Naive B cell (primary cell): ENCODE data around the gene ATP6AP2. TPM values are rescaled to one million over a fixed set of nuclear protein-coding genes. Genes with fewer than 3 reads are reported as not detected.

Experiments used
- ATAC-seq, 2 donors: fragments of 150-1000 bp; cut with Tn5 transposase; 2 replicates each; pipeline ENCODE4 v1.10.0; 2021; ENCODE audit warnings: low read depth in 2 of 2, mild to moderate bottlenecking in 2 of 2, moderate library complexity in 2 of 2
- DNase-seq: peaks from one replicate; pipeline ENCODE4 v3.0.0; 2022
- H3K27ac Mint-ChIP-seq, 6 donors: one replicate each; pipeline ENCODE4 v1.8.0; 2020 to 2022; ENCODE audit warnings: mild to moderate bottlenecking in 6 of 6, mixed read lengths in 6 of 6, moderate library complexity in 5 of 6, inconsistent platforms in 2 of 6
- H3K27me3 Mint-ChIP-seq, 3 donors: one replicate each; pipeline ENCODE4 v1.8.0; 2021 to 2022; ENCODE audit warnings: mixed read lengths in 3 of 3, mild to moderate bottlenecking in 1 of 3
- H3K36me3 Mint-ChIP-seq, 2 donors: one replicate each; pipeline ENCODE4 v1.8.0; 2020 to 2022; ENCODE audit warnings: mixed read lengths in 2 of 2, inconsistent platforms in 1 of 2, mild to moderate bottlenecking in 1 of 2
- H3K4me1 Mint-ChIP-seq, 3 donors: one replicate each; pipeline ENCODE4 v1.8.0; 2020 to 2022; ENCODE audit warnings: mixed read lengths in 3 of 3, inconsistent platforms in 1 of 3, mild to moderate bottlenecking in 1 of 3, moderate library complexity in 1 of 3
- H3K4me3 Mint-ChIP-seq, 8 donors: one replicate each; pipeline ENCODE4 v1.8.0; 2020 to 2022; ENCODE audit warnings: mild to moderate bottlenecking in 8 of 8, mixed read lengths in 8 of 8, moderate library complexity in 8 of 8, inconsistent platforms in 2 of 8
- H3K9me3 Mint-ChIP-seq, 7 donors: one replicate each; pipeline ENCODE4 v1.8.0; 2020 to 2022; ENCODE audit warnings: mixed read lengths in 7 of 7, mild to moderate bottlenecking in 5 of 7, inconsistent platforms in 2 of 7, moderate library complexity in 1 of 7
- polyA plus RNA-seq, 6 donors: library from polyadenylated mRNA; unstranded; fragments of 300-500 nt; fragmentation: Illumina TruSeq; gene quantifications; one replicate each; pipeline ENCODE4 v1.2.3, GENCODE V29; 2021; ENCODE audit warnings: low read depth in 6 of 6

ATP6AP2 gene
- polyA plus RNA-seq = 100 to 1,000 TPM; 135 to 199 (median 153) TPM

GRCh38 chrX:40580537-40581335 is at the start of gene ATP6AP2:
TSS of gene ATP6AP2 (plus strand) at chrX:40580970. CDS start at chrX:40581066, 96 bp downstream.
- Mint-ChIP-seq H3K36me3 (no peaks in the 10 kb centered on the region), H3K27me3 (peaks cover 0 to 15% (median 0%) of the 10 kb centered on the region in 3 donors), H3K4me3 (peak within 1 kb of the TSS; percentile 83 to 98 (median 92)), H3K4me1 (peaks cover 13 to 23% (median 15%) of the 10 kb centered on the region in 3 donors), H3K27ac (peak within 1 kb of the TSS; percentile 95 to 99 (median 98)), H3K9me3 (peaks cover 0 to 2% (median 0%) of the 10 kb centered on the region in 7 donors)
- ATAC-seq (peak; percentile 87 to 88), DNase-seq (peak; percentile 88)

GRCh38 chrX:40531056-40531826 is 49.5 kb upstream of the ATP6AP2 start:
- Mint-ChIP-seq H3K4me3 (no peak overlapping the region), H3K27me3 (peaks cover 3 to 40% (median 14%) of the 10 kb centered on the region in 3 donors), H3K4me1 (no peaks in the 10 kb centered on the region), H3K36me3 (no peaks in the 10 kb centered on the region), H3K9me3 (no peaks in the 10 kb centered on the region), H3K27ac (no peak overlapping the region)
- ATAC-seq (no peak), DNase-seq (no peak)

GRCh38 chrX:40537310-40537709 is 43.5 kb upstream of the ATP6AP2 start:
- no peak for DNase-seq
- Mint-ChIP-seq H3K4me3 (no peak overlapping the region), H3K9me3 (no peaks in the 10 kb centered on the region), H3K4me1 (peaks cover 16 to 21% (median 17%) of the 10 kb centered on the region in 3 donors), H3K36me3 (no peaks in the 10 kb centered on the region), H3K27ac (no peak overlapping the region), H3K27me3 (peaks cover 0 to 44% (median 14%) of the 10 kb centered on the region in 3 donors)
- no peak for ATAC-seq

GRCh38 chrX:40538406-40538805 is 42.4 kb upstream of the ATP6AP2 start:
- Mint-ChIP-seq H3K4me3 (no peak overlapping the region), H3K4me1 (peaks cover 16 to 21% (median 17%) of the 10 kb centered on the region in 3 donors), H3K36me3 (no peaks in the 10 kb centered on the region), H3K27me3 (peaks cover 0 to 44% (median 14%) of the 10 kb centered on the region in 3 donors), H3K9me3 (no peaks in the 10 kb centered on the region), H3K27ac (peak overlapping the region in 1 of 6 donors; percentile 32)
- ATAC-seq (no peak), DNase-seq (no peak)

GRCh38 chrX:40539214-40540142 is 41.3 kb upstream of the ATP6AP2 start:
- H3K36me3 Mint-ChIP-seq = no peaks in the 10 kb centered on the region
- H3K4me1 Mint-ChIP-seq = peaks cover 17 to 24% (median 21%) of the 10 kb centered on the region in 3 donors
- H3K9me3 Mint-ChIP-seq = no peaks in the 10 kb centered on the region
- peaks cover 0 to 38% (median 11%) of the 10 kb centered on the region in 3 donors for H3K27me3 Mint-ChIP-seq
- ATAC-seq = peak; percentile 82 to 91
- peak; percentile 40 for DNase-seq
- H3K27ac Mint-ChIP-seq = peak overlapping the region in 3 of 6 donors; percentile 6 to 77 (median 49)
- H3K4me3 Mint-ChIP-seq = peak overlapping the region in 6 of 8 donors; percentile 10 to 57 (median 43)

- ATAC-seq = no peak
- Mint-ChIP-seq H3K27ac (no peak overlapping the region), H3K36me3 (no peaks in the 10 kb centered on the region), H3K4me1 (peaks cover 17 to 24% (median 21%) of the 10 kb centered on the region in 3 donors), H3K9me3 (no peaks in the 10 kb centered on the region), H3K27me3 (peaks cover 0 to 45% (median 10%) of the 10 kb centered on the region in 3 donors), H3K4me3 (no peak overlapping the region)
- DNase-seq = no peak
These were observed 38.6 kb upstream of the ATP6AP2 start for GRCh38 chrX:40542208-40542607.

- H3K36me3 Mint-ChIP-seq = no peaks in the 10 kb centered on the region
- H3K27ac Mint-ChIP-seq = no peak overlapping the region
- H3K9me3 Mint-ChIP-seq = no peaks in the 10 kb centered on the region
- H3K4me1 Mint-ChIP-seq = peaks cover 15 to 24% (median 21%) of the 10 kb centered on the region in 3 donors
- no peak overlapping the region for H3K4me3 Mint-ChIP-seq
- ATAC-seq = no peak
- no peak for DNase-seq
- H3K27me3 Mint-ChIP-seq = peaks cover 0 to 37% (median 8%) of the 10 kb centered on the region in 3 donors
These were observed 37.8 kb upstream of the ATP6AP2 start for GRCh38 chrX:40542972-40543371.

GRCh38 chrX:40543661-40544328 is 37.0 kb upstream of the ATP6AP2 start:
- H3K27ac Mint-ChIP-seq = peak overlapping the region in 1 of 6 donors; percentile 33
- peaks cover 10 to 22% (median 18%) of the 10 kb centered on the region in 3 donors for H3K4me1 Mint-ChIP-seq
- H3K9me3 Mint-ChIP-seq = no peaks in the 10 kb centered on the region
- DNase-seq (peak; percentile 33), ATAC-seq (no peak)
- H3K4me3 Mint-ChIP-seq = peak overlapping the region in 5 of 8 donors; percentile 30 to 67 (median 50)
- peaks cover 0 to 29% (median 4%) of the 10 kb centered on the region in 3 donors for H3K27me3 Mint-ChIP-seq
- H3K36me3 Mint-ChIP-seq = no peaks in the 10 kb centered on the region

- no peak for DNase-seq
- H3K27ac Mint-ChIP-seq = no peak overlapping the region
These were observed 36.2 kb upstream of the ATP6AP2 start for GRCh38 chrX:40544343-40545266.

GRCh38 chrX:40546870-40547269 is 33.9 kb upstream of the ATP6AP2 start:
- peaks cover 0 to 9% (median 0%) of the 10 kb centered on the region in 3 donors for H3K27me3 Mint-ChIP-seq
- H3K36me3 Mint-ChIP-seq = no peaks in the 10 kb centered on the region
- DNase-seq (no peak), ATAC-seq (no peak)
- H3K4me1 Mint-ChIP-seq = peaks cover 0 to 8% (median 0%) of the 10 kb centered on the region in 3 donors
- H3K9me3 Mint-ChIP-seq = no peaks in the 10 kb centered on the region
- no peak overlapping the region for H3K27ac Mint-ChIP-seq
- no peak overlapping the region for H3K4me3 Mint-ChIP-seq

More at GRCh38 chrX:40544343-40545266, 36.2 kb upstream of the ATP6AP2 start:
- Mint-ChIP-seq H3K4me1 (peaks cover 2 to 13% (median 10%) of the 10 kb centered on the region in 3 donors), H3K9me3 (no peaks in the 10 kb centered on the region), H3K36me3 (no peaks in the 10 kb centered on the region), H3K4me3 (no peak overlapping the region), H3K27me3 (peaks cover 0 to 21% (median 0%) of the 10 kb centered on the region in 3 donors)
- no peak for ATAC-seq

GRCh38 chrX:40550066-40550465 is 30.7 kb upstream of the ATP6AP2 start:
- no peaks in the 10 kb centered on the region for H3K36me3 Mint-ChIP-seq
- H3K27me3 Mint-ChIP-seq = peaks cover 0 to 14% (median 4%) of the 10 kb centered on the region in 3 donors
- no peak overlapping the region for H3K4me3 Mint-ChIP-seq
- no peak overlapping the region for H3K27ac Mint-ChIP-seq
- peaks cover 0 to 1% (median 0%) of the 10 kb centered on the region in 3 donors for H3K4me1 Mint-ChIP-seq
- ATAC-seq (no peak), DNase-seq (no peak)
- no peaks in the 10 kb centered on the region for H3K9me3 Mint-ChIP-seq
